ENCODE results near the gene IFNL3. TPM values are rescaled to one million over a fixed set of nuclear protein-coding genes. Genes with fewer than 3 reads are reported as not detected.
A peak's percentile ranks its signal among the peaks of the same experiment; 100 is the strongest.

IFNL3 gene
- total and polyA plus RNA-seq, 8 donors = not detected

- Histone ChIP-seq H3K4me1 (peaks cover 0 to 8% (median 0%) of the 10 kb centered on the region in 3 donors), H3K36me3 (no peaks in the 10 kb centered on the region), H3K4me3 (no peak overlapping the region), H3K9me3 (no peaks in the 10 kb centered on the region), H3K27ac (no peak overlapping the region), H3K27me3 (no peaks in the 10 kb centered on the region)
- 66 to 72% methylated on average over 38 to 39 of the region's 39 CpGs for WGBS, 2 donors
- intact Hi-C loops (cut with DNase I) = no loop called here
- DNase-seq (peak in 2 of 6 donors; percentile 51 to 68), FAIRE-seq (no peak), ATAC-seq (no peak)
- no peak for TF ChIP-seq CTCF (IDR thresholded peaks at IDR 0.05)
Observed at GRCh38 chr19:39265321-39265916, 20.6 kb upstream of the IFNL3 start.

- FAIRE-seq (no peak), DNase-seq (peak in 2 of 6 donors; percentile 58 to 61), ATAC-seq (peak; percentile 18 to 53 (median 30))
- Histone ChIP-seq H3K9me3 (no peaks in the 10 kb centered on the region), H3K27me3 (no peaks in the 10 kb centered on the region), H3K4me3 (no peak overlapping the region), H3K27ac (no peak overlapping the region), H3K4me1 (peaks cover 0 to 8% (median 0%) of the 10 kb centered on the region in 3 donors), H3K36me3 (no peaks in the 10 kb centered on the region)
- intact Hi-C loops (cut with DNase I) = no loop called here
- 29 to 33% methylated on average over 89 to 102 of the region's 102 CpGs for WGBS, 2 donors
- TF ChIP-seq CTCF (IDR thresholded peaks at IDR 0.05) = no peak
Observed at GRCh38 chr19:39264306-39265290, 19.8 kb upstream of the IFNL3 start.

GRCh38 chr19:39263912-39264305, 19.1 kb upstream of the IFNL3 start:
- FAIRE-seq (no peak), ATAC-seq (peak; percentile 29 to 72 (median 59)), DNase-seq (peak in 4 of 6 donors; percentile 12 to 68 (median 43))
- H3K27ac ChIP-seq = no peak overlapping the region
- intact Hi-C loops (cut with DNase I) = no loop called here
- H3K4me3 ChIP-seq = no peak overlapping the region
- H3K36me3 ChIP-seq = no peaks in the 10 kb centered on the region
- H3K9me3 ChIP-seq = no peaks in the 10 kb centered on the region
- H3K4me1 ChIP-seq = peaks cover 0 to 8% (median 0%) of the 10 kb centered on the region in 3 donors
- no peak for TF ChIP-seq CTCF (IDR thresholded peaks at IDR 0.05)
- 14% methylated on average over 15 to 17 of the region's 17 CpGs for WGBS, 2 donors
- no peaks in the 10 kb centered on the region for H3K27me3 ChIP-seq

GRCh38 chr19:39262496-39262895, 17.7 kb upstream of the IFNL3 start:
- TF ChIP-seq CTCF (IDR thresholded peaks at IDR 0.05) = no peak
- WGBS, 2 donors = 81 to 83% methylated on average over 4 of the region's 4 CpGs
- ATAC-seq (no peak), FAIRE-seq (no peak), DNase-seq (no peak)
- Histone ChIP-seq H3K4me1 (peaks cover 0 to 8% (median 0%) of the 10 kb centered on the region in 3 donors), H3K36me3 (no peaks in the 10 kb centered on the region), H3K9me3 (no peaks in the 10 kb centered on the region), H3K27me3 (no peaks in the 10 kb centered on the region), H3K27ac (no peak overlapping the region), H3K4me3 (no peak overlapping the region)
- intact Hi-C loops (cut with DNase I) = no loop called here

All from pancreas (tissue), 10 donors.